Measurements from ENCODE around the gene LDB2. TPM values are rescaled to one million over a fixed set of nuclear protein-coding genes. Genes with fewer than 3 reads are reported as not detected.

The LDB2 gene
- total and polyA plus RNA-seq, 2 donors (not counting 1 experiment from before 2014, with no cell fraction given), result not detected

GRCh38 chr4:16609170-16609758 lies 289.2 kb downstream of the LDB2 start:
- DNase-seq, result no peak
- Mint-ChIP-seq H3K4me1 (no peaks in the 10 kb centered on the region), H3K4me3 (no peak overlapping the region), H3K9me3 (ENCODE audit: insufficient read depth) (peaks cover 8% of the 10 kb centered on the region), H3K27ac (no peak overlapping the region), H3K27me3 (no peaks in the 10 kb centered on the region)
- Histone ChIP-seq H3K36me3 (replicated peaks in 1 of 2; ENCODE audit: control extremely low read depth in 1 of 2, control insufficient read depth in 1 of 2, extremely low read depth in 1 of 2, insufficient read depth in 2 of 2, low read length in 1 of 2) (no peaks in the 10 kb centered on the region), H3K9ac (ENCODE audit: low read length) (no peak overlapping the region), H3K27me3 (replicated peaks in 1 of 4; ENCODE audit: control extremely low read depth in 1 of 4, control insufficient read depth in 3 of 4, insufficient read depth in 4 of 4, low read length in 3 of 4) (no peaks in the 10 kb centered on the region), H4K20me1 (ENCODE audit: control insufficient read depth, insufficient read depth, low read length, poor library complexity, severe bottlenecking) (no peaks in the 10 kb centered on the region), H3K79me2 (ENCODE audit: control insufficient read depth, insufficient read depth, low read length) (no peaks in the 10 kb centered on the region), H3K4me3 (ENCODE audit: control extremely low read depth in 1 of 5, extremely low read depth in 1 of 5, insufficient read depth in 1 of 5, low read depth in 2 of 5, low read length in 4 of 5) (no peak overlapping the region), H3K4me2 (replicated peaks; ENCODE audit: low read depth, low read length, poor library complexity, severe bottlenecking) (no peak overlapping the region), H3K4me1 (ENCODE audit: control insufficient read depth in 2 of 2, insufficient read depth in 2 of 2, low read length in 2 of 2) (no peaks in the 10 kb centered on the region), H3K27ac (ENCODE audit: low read length in 2 of 2) (no peak overlapping the region), H2AFZ (ENCODE audit: insufficient read depth, low read depth, low read length, poor library complexity, severe bottlenecking) (no peak overlapping the region), H3K9me3 (ENCODE audit: control extremely low read depth in 1 of 3, control insufficient read depth in 2 of 3, insufficient read depth in 1 of 3, low read length in 2 of 3) (peaks cover 0 to 14% (median 0%) of the 10 kb centered on the region in 3 donors)
- ATAC-seq (ENCODE audit: low read depth), result no peak
- TF ChIP-seq CTCF (IDR thresholded peaks at IDR 0.05) (no peak), EZH2 (IDR thresholded peaks at IDR 0.05; ENCODE audit: borderline replicate concordance, insufficient read depth, low read depth, low read length, poor library complexity, severe bottlenecking) (no peak)
- ChIA-PET CTCF (no interaction called here), POLR2A (no interaction called here)
- 100% methylated on average over 2 of the region's 10 CpGs for WGBS (ENCODE audit: insufficient coverage)
- intact Hi-C loops (cut with micrococcal nuclease), result no loop called here

- no peak overlapping the region for H3K9ac ChIP-seq (ENCODE audit: low read length)
- CTCF ChIA-PET, result no interaction called here
- intact Hi-C loops (cut with micrococcal nuclease), result no loop called here
- H3K36me3 ChIP-seq (replicated peaks in 1 of 2; ENCODE audit: control extremely low read depth in 1 of 2, control insufficient read depth in 1 of 2, extremely low read depth in 1 of 2, insufficient read depth in 2 of 2, low read length in 1 of 2), result no peaks in the 10 kb centered on the region
- POLR2A ChIA-PET, result no interaction called here
- no peak overlapping the region for H3K27ac ChIP-seq (ENCODE audit: low read length in 2 of 2)
- peaks cover 0 to 14% (median 0%) of the 10 kb centered on the region in 3 donors for H3K9me3 ChIP-seq (ENCODE audit: control extremely low read depth in 1 of 3, control insufficient read depth in 2 of 3, insufficient read depth in 1 of 3, low read length in 2 of 3)
- no peaks in the 10 kb centered on the region for H3K4me1 ChIP-seq (ENCODE audit: control insufficient read depth in 2 of 2, insufficient read depth in 2 of 2, low read length in 2 of 2)
- H3K27ac Mint-ChIP-seq, result no peak overlapping the region
- 92% methylated on average over 12 of the region's 16 CpGs for WGBS (ENCODE audit: insufficient coverage)
- ATAC-seq (ENCODE audit: low read depth) (no peak), DNase-seq (no peak)
- no peak overlapping the region for H3K4me2 ChIP-seq (replicated peaks; ENCODE audit: low read depth, low read length, poor library complexity, severe bottlenecking)
- no peaks in the 10 kb centered on the region for H3K27me3 Mint-ChIP-seq
- H2AFZ ChIP-seq (ENCODE audit: insufficient read depth, low read depth, low read length, poor library complexity, severe bottlenecking), result no peak overlapping the region
- peaks cover 6% of the 10 kb centered on the region for H3K9me3 Mint-ChIP-seq (ENCODE audit: insufficient read depth)
- no peaks in the 10 kb centered on the region for H3K27me3 ChIP-seq (replicated peaks in 1 of 4; ENCODE audit: control extremely low read depth in 1 of 4, control insufficient read depth in 3 of 4, insufficient read depth in 4 of 4, low read length in 3 of 4)
- H3K4me3 ChIP-seq (ENCODE audit: control extremely low read depth in 1 of 5, extremely low read depth in 1 of 5, insufficient read depth in 1 of 5, low read depth in 2 of 5, low read length in 4 of 5), result no peak overlapping the region
- no peak for TF ChIP-seq EZH2 (IDR thresholded peaks at IDR 0.05; ENCODE audit: borderline replicate concordance, insufficient read depth, low read depth, low read length, poor library complexity, severe bottlenecking)
- no peak for TF ChIP-seq CTCF (IDR thresholded peaks at IDR 0.05)
- H3K4me1 Mint-ChIP-seq, result no peaks in the 10 kb centered on the region
- no peaks in the 10 kb centered on the region for H3K79me2 ChIP-seq (ENCODE audit: control insufficient read depth, insufficient read depth, low read length)
- H3K4me3 Mint-ChIP-seq, result no peak overlapping the region
- no peaks in the 10 kb centered on the region for H4K20me1 ChIP-seq (ENCODE audit: control insufficient read depth, insufficient read depth, low read length, poor library complexity, severe bottlenecking)
Observed at GRCh38 chr4:16608611-16609125, 289.8 kb downstream of the LDB2 start.
